HG02623 (cell line): Measurements from ENCODE around the gene CCNI.
"Not testable (repeated sequence)": the region's sequence is repeated elsewhere in the genome, so short reads cannot be mapped to it uniquely, and the experiment has no call there.

Experiments used
- ATAC-seq: cut with Tn5 transposase; IDR thresholded peaks from one replicate; pipeline ENCODE4 v1.9.1; 2021; ENCODE audit warnings: moderate library complexity; ENCODE audit not compliant: unreplicated experiment

The CCNI gene, protein sequence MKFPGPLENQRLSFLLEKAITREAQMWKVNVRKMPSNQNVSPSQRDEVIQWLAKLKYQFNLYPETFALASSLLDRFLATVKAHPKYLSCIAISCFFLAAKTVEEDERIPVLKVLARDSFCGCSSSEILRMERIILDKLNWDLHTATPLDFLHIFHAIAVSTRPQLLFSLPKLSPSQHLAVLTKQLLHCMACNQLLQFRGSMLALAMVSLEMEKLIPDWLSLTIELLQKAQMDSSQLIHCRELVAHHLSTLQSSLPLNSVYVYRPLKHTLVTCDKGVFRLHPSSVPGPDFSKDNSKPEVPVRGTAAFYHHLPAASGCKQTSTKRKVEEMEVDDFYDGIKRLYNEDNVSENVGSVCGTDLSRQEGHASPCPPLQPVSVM

DNA sequence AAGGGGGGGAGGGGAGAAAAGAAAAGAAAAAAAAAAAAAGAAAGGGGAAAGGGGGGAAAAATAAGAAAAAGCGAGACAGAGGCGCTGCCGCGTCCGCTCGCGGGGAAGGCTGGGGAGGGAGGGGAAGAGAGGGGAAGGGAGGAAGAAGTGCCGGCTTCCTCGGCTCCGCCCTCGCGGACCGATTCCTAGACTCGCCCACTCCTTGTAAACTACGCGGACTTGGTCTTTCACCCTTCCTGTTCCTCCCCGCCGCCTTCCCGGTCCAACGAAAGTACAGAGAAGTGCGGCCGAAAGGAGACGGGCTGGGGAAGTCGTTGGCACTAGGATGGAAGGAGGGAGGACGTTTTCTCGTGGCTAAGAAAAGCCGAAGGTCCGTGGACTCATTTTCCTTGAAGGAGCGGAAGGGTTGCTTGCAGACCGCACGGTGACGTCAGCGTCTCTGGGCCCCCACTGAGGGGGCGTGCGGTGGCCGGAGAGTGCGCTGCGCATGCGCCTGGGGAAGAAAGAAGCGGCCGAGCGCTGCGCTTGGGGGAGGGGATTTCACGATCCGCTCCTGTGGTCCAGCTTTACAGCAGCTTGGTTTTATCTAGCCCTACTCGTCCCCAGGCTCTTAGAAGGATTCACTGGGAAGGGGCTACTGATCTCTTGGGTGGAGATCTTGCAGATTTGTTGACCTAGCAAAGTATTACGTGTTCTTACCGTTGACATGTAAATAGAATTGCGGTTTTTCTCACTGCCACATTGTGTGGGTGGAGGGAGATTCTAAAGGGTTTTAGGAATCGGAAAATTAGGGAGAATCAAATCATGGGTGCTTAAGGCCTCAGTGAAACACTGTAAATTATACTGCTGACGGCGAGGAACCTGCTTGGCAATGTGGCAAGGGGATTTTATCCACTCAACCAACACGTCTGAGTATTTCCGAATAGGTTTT lies at the start of gene CCNI:
TSS of gene CCNI (minus strand) at position 121 of the 931 bp plus-strand sequence. CDS start 9,627 bp downstream, outside the sequence.
- peak; percentile 53 for ATAC-seq

DNA sequence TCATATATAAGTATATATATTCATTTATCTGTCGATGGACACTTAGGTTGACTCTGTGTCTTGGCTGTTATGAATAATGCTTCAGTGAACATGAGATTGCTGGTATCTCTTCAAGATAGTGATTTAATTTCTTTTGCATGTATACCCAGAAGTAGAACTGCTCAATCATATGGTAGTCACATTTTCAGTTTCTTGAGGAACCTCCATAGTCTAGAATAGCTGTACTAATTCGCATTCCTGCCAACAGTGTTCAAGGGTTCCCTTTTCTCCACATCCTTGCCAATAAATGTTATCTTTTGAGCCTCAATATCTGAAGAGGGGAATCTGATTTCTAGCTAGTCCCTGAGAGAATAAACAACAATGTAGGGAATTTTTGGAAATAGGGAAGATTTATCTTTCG lies 48.8 kb upstream of the CCNI start:
- ATAC-seq = no peak

DNA sequence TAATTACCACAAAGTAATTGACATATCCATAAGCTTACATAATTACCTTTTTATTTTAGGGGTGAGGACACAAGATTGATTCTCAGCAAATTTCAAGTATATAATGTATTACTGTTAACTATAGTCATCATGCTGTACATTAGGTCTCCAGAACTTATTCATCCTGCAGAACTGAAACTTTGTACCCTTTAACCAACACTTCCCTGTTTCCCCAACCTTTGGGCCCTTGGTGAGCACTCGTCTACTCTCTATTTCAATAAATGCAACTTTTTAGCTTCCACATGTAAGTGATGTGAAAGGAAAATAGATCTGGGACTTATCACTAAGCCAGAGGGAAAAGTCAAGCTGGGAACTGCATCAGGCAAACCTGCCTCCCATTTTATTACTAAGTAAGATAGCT lies 47.6 kb upstream of the CCNI start:
- no peak for ATAC-seq

DNA sequence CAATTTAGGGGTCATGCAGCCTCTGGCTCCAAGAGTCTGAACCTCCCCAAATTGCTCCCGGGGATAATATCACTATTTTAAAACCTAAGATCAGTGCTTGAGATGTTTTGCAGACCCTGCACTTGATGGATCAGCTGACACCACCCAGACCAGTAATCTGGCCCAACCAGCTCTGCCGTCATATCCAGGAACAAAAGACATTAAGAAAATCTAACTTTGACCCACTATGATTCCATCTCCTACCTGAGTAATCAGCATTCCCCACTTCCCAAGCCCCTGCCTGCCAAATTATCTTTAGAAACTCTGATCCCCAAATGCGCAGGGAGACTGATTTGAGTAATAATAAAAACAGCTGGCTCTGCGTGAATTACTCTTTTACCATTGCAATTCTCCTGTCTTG lies 46.9 kb upstream of the CCNI start:
- no peak for ATAC-seq

DNA sequence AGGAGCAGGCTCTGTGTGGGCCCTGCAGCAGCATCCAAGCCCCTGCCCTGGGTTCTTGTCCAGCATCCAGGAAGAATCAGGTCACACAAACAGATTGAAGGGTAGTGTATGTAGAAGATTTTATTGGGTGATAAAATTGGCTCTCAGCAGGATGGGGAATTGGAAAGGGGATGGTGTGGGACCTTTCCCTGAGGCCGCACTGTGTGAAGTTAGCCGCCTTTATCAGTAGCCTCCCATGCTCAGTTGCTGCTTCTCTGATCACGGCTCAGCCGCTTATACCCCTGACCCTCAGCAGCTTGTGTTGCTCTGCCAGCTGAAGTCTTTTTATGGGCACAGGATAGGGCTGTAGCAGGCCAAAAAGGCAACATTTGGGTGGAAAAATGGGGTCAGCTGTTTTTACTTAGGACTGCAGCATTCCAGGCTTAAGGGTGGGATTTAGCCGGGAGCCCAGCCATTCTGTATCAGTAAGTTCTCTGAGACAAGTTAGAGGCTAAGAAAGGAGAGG lies 46.0 kb upstream of the CCNI start:
- ATAC-seq = no peak

DNA sequence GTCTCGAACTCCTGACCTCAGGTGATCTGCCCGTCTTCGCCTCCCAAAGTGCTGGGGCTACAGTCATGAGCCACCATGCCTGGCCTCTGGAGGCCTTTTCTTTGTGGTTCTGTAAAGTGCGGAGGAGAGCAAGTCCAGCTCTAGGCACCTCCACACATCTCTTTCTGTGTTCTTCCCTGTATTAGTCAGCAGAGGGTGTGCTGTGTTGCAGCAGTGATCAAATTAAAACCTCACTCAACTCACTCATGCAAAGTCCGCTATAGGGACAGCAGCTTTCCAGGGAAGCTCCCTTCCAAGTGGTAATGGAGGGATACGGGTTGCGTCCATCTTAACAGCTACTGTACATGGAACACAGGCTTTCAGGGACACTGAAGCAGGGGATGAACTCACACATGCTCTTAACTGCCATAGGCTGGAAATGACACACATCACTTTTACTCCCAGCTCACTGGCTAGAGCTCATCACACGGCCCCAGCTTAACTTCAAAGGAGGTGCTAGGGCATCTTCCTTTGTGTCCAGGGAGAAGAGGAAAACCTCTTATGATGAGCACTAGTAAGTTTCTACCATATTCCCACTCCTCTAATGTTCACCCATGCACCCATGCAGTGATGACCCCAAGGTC lies 45.2 kb upstream of the CCNI start:
- no peak for ATAC-seq

DNA sequence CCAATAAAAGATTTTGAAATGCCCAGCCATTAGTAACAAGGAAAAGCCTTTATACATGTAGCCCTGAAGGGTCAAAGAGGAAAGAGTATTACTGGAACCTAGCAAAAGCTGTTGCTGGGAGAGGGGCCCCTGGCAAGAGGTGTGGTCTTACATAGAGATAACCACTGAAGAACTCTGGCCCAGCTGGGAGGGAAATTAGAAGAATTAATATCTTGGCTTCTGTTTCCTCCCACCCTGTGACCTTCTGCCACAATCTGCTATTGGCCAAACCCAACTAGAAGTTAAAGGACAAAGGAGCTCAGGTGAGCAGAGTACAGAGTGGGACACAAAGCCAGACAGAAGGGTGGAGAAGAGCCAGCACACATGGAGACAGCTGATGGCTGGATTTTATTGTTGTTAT lies 41.9 kb upstream of the CCNI start:
- no peak for ATAC-seq

DNA sequence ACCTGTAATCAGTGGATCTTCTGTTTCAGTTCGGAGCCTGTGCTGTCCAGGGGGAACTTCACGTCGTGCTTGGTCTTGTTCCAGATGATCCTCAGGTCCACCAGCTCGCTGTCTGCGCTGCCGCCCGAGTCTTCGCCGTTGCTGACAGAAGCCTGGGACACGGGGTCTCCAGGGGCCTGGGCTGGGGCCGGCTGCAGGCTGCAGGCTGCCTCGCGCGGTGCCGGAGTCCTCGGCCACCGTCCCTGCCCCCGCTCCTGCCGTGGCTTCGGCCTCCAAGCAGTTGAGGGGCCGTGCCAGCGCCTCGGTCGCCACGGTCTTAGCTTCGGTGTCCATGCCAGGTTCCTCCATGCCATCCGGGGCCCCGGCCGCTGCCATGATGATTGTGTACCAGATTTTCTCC lies 37.3 kb upstream of the CCNI start:
- no peak for ATAC-seq

DNA sequence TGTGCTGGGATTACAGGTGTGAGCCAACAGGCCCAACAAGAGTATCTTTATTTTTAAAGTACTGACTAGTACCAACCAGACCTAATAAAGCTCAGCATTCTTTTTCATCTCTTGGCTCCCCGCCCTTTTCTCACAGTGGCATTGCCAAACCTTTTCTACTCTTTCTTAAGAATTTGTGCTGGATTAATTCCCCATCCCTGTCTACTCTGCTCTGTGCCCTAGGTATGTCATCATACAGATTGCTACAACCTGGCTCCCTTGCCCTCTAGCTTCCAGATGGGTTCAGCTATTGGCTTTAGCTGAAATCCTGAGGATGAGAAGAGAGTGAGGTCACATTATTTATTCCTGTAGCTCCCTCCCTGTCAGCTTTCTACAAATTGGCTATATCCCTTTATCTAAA lies 34.9 kb upstream of the CCNI start:
- ATAC-seq = no peak

DNA sequence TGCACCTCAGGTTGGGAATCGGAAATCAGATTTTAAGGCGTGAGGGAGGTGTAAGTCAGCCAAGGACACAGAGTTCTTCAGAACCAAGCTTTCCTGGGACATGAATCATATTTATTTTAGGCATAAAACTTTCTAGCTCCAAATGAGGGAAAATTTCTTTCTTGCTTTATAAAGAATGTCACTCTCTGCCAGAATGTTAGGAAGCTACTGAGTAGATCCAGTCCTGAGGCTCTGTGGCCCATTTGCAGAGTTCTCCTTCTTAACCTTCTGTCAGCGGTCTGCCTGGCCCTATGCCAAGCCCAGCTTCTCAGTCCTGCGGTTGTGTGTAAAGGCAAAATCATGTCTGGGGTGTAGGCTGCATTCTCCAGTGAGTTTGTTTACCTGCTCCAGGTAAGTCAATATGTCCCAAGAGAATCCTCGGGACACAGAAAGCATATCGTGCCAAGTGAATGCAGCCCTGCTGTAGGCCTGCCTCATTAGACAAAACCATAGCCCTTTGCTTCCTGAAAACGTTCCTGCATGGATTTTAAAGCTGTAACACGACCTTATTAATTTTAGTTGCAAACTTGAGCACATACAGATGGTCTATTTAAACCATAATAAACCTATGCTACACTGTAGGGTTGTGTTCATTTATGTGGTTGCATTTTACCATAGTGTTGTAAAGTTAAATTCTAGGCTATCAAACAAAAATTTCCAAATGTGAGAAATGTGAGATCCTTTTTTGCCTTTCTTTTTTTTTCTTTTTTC lies 29.2 kb upstream of the CCNI start:
- no peak for ATAC-seq

DNA sequence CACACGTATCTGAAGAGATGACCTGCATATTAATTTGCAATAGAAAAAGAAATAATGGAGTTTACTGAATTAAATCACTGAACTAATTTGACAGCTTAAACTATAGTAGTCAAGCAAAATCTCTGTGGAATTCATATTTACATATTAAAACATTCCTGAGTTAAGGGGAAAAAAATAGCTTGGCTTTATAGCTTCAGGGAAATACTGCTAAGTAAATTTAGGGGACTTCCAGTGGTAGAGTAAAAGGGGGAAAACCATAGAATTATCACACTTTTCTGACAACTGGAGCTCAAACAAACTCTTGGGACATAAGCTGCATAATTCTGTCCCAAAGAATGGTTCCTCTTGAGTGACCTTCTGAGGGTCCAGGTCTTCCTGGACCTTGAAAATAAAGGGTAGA lies 28.6 kb upstream of the CCNI start:
- ATAC-seq = no peak

DNA sequence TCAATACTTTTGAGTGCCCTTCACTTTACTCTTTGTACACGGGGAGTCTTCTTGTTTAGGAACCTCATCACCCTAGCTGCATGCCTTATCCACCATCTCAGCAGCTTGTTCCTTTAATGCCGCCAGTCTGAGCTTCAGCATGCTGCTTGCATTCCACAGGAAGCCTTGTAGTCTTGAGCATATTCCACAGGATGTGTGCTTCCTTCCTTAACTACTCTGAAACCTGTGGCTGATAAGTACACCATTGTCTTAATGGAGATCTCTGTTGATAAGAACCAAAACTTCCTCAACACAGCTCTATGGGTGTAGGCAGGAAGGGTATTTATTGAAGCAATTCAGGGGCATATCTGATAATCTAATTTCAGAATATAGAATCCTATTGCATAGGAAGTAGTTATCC lies 24.4 kb upstream of the CCNI start:
- ATAC-seq = no peak

DNA sequence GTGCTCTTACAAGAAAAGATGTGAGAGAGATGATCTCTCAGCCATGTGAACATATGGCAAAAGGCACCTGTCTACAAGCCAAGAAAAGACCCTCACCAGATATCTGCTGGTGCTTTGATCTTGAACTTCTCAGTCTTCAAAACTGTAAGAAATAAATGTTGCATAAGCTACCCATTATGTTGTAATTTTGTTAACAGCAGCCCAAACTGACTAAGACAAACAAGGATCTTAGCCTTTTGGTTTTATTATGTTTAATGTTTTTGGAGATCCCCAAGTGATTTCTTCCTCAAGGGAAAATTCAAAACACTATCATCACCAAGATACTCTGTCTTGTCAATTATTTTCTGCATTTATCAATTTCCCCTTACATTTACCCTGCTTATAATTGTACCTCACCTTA lies 21.8 kb upstream of the CCNI start:
- ATAC-seq = no peak

DNA sequence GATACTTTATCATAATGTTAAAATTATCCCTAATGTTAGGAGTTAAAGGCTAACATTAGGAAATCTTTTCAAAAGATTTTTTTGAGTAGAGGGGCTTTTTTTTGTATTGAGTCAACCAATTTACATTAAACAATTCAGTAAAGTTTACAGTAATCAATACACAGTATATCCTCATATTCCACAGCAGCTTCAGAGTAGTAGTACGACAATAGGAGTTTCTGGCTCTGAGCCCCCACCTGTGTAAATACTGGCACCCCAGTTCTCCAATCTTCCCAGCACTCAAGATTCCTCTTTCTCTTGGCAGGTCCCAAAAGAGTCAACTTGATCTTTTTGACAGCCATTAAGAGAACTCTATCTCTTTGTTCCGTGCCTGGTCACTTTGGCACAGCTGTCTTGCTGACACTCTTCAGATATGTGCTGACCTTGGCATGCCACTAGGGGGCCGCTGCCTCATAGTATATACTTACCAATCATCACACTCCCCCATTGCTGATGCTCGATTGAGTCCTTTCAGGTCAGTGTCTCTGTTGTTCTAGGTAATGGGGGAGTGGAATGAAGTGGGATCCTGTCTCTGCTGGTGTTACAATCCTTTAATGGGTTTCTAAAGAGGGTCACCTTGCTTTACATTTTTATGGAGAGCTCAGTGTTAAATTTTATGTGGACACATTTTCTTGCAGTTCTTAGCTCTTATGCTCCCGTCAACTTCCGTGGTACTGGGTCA lies 19.5 kb upstream of the CCNI start:
- peak; percentile 99 for ATAC-seq

DNA sequence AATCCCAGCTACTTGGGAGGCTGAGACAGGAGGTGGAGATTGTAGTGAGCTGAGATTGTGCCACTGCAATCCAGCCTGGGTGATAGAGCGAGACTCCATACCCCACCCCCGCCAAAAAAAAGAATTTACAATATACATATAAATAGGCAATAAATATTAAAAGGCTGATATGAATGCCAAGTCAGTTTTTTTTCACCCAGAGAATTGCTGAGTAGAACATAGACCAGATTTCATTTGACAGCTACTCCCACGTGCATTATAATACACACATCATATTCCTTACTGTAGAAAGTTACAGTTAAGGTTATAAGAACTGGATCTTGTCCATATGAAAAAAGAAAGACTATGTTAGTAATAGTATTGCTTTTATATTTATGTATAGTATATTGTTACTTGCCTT lies 18.7 kb upstream of the CCNI start:
- no peak for ATAC-seq

DNA sequence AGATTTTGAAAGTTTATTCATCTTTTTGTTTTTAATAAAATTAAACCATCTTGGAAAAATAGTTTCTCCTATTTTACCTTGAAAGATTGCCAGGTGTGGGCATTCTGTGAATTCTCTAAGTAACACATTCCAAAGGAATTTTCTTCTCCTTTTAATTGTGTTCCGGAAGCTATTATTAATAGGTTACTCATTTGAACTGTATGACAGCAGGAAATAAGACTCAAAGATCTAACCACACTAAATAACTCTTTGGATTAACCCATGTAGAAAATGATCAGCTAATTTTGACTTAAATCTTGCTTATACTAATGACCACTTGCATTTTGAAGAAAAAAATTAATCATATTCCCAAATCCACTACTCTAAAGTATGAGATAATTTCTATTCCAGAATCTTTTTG lies 17.6 kb upstream of the CCNI start:
- no peak for ATAC-seq

DNA sequence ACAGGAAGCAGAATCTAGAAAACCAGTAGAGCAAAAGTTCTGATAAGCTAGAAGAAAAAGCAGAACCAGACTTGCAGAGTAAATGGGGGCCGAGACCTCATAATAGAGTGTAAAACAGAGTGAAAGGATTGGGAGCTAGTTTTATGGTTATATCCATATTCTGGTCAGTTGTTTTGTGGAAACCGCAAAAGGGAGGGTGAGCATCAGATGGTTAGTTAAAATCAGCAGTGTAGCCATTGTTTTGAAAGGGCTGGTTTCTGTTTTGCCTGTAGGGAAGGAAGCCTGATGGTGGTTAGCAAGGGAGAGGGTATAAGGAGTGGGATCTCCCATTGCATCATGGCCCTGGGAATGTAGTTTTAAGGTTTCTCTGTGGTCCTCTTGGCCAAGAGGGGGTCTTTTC lies 17.2 kb upstream of the CCNI start:
- ATAC-seq = no peak

DNA sequence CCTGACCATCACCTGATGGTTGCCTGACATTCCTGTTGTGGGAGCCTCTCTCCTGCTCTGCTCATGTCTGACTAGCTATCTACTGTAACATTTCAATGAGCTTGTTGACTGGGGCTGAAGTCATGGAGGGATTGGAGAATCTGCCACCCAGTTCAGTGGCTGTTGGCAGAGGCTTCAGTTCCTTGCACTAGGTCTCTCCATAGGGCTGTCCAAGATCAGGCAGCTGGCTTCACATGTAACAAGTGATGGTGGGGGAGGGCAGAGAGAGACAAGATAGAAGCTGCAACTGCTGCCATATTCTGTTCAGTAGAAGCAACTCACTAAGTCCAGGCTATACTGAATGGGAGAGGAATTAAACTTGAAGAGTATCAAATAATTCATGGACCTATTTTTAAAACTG lies 14.1 kb upstream of the CCNI start:
- ATAC-seq = no peak

DNA sequence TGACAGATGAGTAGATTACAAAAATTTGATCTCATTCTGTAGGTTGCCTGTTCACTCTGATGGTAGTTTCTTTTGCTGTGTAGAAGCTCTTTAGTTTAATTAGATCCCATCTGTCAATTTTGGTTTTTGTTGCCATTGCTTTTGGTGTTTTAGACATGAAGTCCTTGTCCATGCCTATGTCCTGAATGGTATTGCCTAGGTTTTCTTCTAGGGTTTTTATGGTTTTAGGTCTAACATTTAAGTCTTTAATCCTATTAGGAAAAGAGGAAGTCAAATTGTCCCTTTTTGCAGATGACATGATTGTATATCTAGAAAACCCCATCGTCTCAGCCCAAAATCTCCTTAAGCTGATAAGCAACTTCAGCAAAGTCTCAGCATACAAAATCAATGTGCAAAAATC lies 11.2 kb upstream of the CCNI start:
- ATAC-seq = not testable (repeated sequence)

DNA sequence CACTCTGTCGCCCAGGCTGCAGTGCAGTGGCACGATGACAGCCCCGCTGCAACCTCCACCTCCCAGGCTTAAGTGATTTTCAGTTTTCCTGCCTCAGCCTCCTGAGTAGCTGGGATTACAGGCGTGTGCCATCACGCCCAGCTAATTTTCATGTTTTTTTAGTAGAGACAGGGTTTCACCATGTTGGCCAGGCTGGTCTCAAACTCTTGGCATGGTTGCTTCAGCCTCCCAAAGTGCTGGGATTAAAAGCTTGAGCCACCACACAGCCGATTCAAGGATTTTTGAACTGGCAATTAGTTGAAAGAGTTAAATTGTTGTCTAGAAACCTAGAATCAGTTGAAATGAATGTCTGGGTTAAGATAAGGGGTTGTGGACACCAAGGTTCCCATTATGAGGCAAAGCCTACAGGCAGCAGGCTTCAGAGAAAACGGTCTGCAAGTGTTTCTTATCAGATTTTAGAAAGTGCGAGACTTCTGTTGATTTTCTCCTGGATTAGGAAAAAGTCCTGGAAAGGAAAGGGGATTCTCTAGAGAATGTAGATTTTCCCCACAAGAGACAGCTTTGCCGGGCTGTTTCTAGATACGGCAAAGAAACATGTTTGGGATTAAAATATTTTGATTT lies 8.3 kb upstream of the CCNI start:
- ATAC-seq = no peak
